ENCODE measurements around the gene CELF4.

The CELF4 gene

GRCh38 chr18:37222999-37223378, 342.6 kb downstream of the CELF4 start:
- H3K9me2 ChIP-seq (replicated peaks; ENCODE audit: control insufficient read depth, low read length) = no peaks in the 10 kb centered on the region
- H3K4me3 ChIP-seq (ENCODE audit: low read length) = no peak overlapping the region
- TF ChIP-seq, protein P1, sequence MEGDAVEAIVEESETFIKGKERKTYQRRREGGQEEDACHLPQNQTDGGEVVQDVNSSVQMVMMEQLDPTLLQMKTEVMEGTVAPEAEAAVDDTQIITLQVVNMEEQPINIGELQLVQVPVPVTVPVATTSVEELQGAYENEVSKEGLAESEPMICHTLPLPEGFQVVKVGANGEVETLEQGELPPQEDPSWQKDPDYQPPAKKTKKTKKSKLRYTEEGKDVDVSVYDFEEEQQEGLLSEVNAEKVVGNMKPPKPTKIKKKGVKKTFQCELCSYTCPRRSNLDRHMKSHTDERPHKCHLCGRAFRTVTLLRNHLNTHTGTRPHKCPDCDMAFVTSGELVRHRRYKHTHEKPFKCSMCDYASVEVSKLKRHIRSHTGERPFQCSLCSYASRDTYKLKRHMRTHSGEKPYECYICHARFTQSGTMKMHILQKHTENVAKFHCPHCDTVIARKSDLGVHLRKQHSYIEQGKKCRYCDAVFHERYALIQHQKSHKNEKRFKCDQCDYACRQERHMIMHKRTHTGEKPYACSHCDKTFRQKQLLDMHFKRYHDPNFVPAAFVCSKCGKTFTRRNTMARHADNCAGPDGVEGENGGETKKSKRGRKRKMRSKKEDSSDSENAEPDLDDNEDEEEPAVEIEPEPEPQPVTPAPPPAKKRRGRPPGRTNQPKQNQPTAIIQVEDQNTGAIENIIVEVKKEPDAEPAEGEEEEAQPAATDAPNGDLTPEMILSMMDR (IDR thresholded peaks at IDR 0.05; ENCODE audit: low read depth, low read length, poor library complexity, severe bottlenecking) = no peak
- TF ChIP-seq EZH2phosphoT487 (IDR thresholded peaks at IDR 0.05; ENCODE audit: borderline replicate concordance, low read length) = no peak
- no peaks in the 10 kb centered on the region for H3K27me3 ChIP-seq (ENCODE audit: control insufficient read depth, low read length)
- peaks cover 9% of the 10 kb centered on the region; the same call in 1 of the 2 replicates for H3K4me1 ChIP-seq (ENCODE audit: control insufficient read depth, low read length)
- H3K9me3 ChIP-seq (ENCODE audit: control insufficient read depth, insufficient read depth, low read length) = no peaks in the 10 kb centered on the region
- H3K79me2 ChIP-seq (ENCODE audit: control insufficient read depth, low read length) = no peaks in the 10 kb centered on the region
- no peaks in the 10 kb centered on the region for H3F3A ChIP-seq (ENCODE audit: control insufficient read depth, insufficient read depth)
- H3K36me3 ChIP-seq (ENCODE audit: control insufficient read depth, low read length) = no peaks in the 10 kb centered on the region
- no peak overlapping the region for H3K27ac ChIP-seq (ENCODE audit: low read depth, low read length)
- H4K20me1 ChIP-seq (ENCODE audit: control insufficient read depth, insufficient read depth, low read depth, low read length) = no peaks in the 10 kb centered on the region
- H3K4me2 ChIP-seq (ENCODE audit: low read length) = no peak overlapping the region

- Histone ChIP-seq H3K9me3 (ENCODE audit: control insufficient read depth, insufficient read depth, low read length) (no peaks in the 10 kb centered on the region), H4K20me1 (ENCODE audit: control insufficient read depth, insufficient read depth, low read depth, low read length) (no peaks in the 10 kb centered on the region), H3K9me2 (replicated peaks; ENCODE audit: control insufficient read depth, low read length) (no peaks in the 10 kb centered on the region), H3K4me2 (ENCODE audit: low read length) (no peak overlapping the region), H3K27ac (ENCODE audit: low read depth, low read length) (no peak overlapping the region), H3K79me2 (ENCODE audit: control insufficient read depth, low read length) (no peaks in the 10 kb centered on the region), H3F3A (ENCODE audit: control insufficient read depth, insufficient read depth) (no peaks in the 10 kb centered on the region), H3K27me3 (ENCODE audit: control insufficient read depth, low read length) (no peaks in the 10 kb centered on the region), H3K4me1 (ENCODE audit: control insufficient read depth, low read length) (peaks cover 9% of the 10 kb centered on the region; the same call in 1 of the 2 replicates), H3K36me3 (ENCODE audit: control insufficient read depth, low read length) (no peaks in the 10 kb centered on the region), H3K4me3 (ENCODE audit: low read length) (no peak overlapping the region)
- TF ChIP-seq, protein P1 (IDR thresholded peaks at IDR 0.05; ENCODE audit: low read depth, low read length, poor library complexity, severe bottlenecking) = no peak
- no peak for TF ChIP-seq EZH2phosphoT487 (IDR thresholded peaks at IDR 0.05; ENCODE audit: borderline replicate concordance, low read length)
Measured at GRCh38 chr18:37222354-37222998, 343.1 kb downstream of the CELF4 start.

- Histone ChIP-seq H3K36me3 (ENCODE audit: control insufficient read depth, low read length) (no peaks in the 10 kb centered on the region), H3K4me2 (ENCODE audit: low read length) (no peak overlapping the region), H4K20me1 (ENCODE audit: control insufficient read depth, insufficient read depth, low read depth, low read length) (no peaks in the 10 kb centered on the region), H3K9me3 (ENCODE audit: control insufficient read depth, insufficient read depth, low read length) (no peaks in the 10 kb centered on the region), H3K4me3 (ENCODE audit: low read length) (no peak overlapping the region), H3K27ac (ENCODE audit: low read depth, low read length) (no peak overlapping the region), H3K27me3 (ENCODE audit: control insufficient read depth, low read length) (no peaks in the 10 kb centered on the region), H3K9me2 (replicated peaks; ENCODE audit: control insufficient read depth, low read length) (no peaks in the 10 kb centered on the region), H3K79me2 (ENCODE audit: control insufficient read depth, low read length) (no peaks in the 10 kb centered on the region), H3F3A (ENCODE audit: control insufficient read depth, insufficient read depth) (no peaks in the 10 kb centered on the region), H3K4me1 (ENCODE audit: control insufficient read depth, low read length) (no peaks in the 10 kb centered on the region)
- TF ChIP-seq EZH2phosphoT487 (IDR thresholded peaks at IDR 0.05; ENCODE audit: borderline replicate concordance, low read length) = no peak
- TF ChIP-seq, protein P1 (IDR thresholded peaks at IDR 0.05; ENCODE audit: low read depth, low read length, poor library complexity, severe bottlenecking) = no peak
Measured at GRCh38 chr18:37219257-37219656, 346.3 kb downstream of the CELF4 start.
